Activated CD8-positive, alpha-beta T cell treated with anti-CD3 and anti-CD28 coated beads, Interleukin-2, amount 10 ng/mL, durations not matched to agents 7 days and 5 days (primary cell): ENCODE data around the gene MBD5. TPM values are rescaled to one million over a fixed set of nuclear protein-coding genes. Genes with fewer than 3 reads are reported as not detected.

Experiments
- ATAC-seq: fragments of 150-1000 bp; cut with Tn5 transposase; one replicate; pipeline ENCODE4 v1.10.0; 2021; ENCODE audit warnings: moderate library complexity
- CTCF ChIA-PET: fragments of 350-600 bp; sonication (Branson Sonifier 250); formaldehyde crosslinking; loops from one replicate; lab custom pipeline; 2021; ENCODE audit warnings: antibody characterized with exemption; lab: Charles Lee
- POLR2A ChIA-PET: fragments of 350-600 bp; sonication (Branson Sonifier 250); formaldehyde crosslinking; loops from one replicate; lab custom pipeline; 2021; ENCODE audit warnings: antibody characterized with exemption; lab: Charles Lee
- DNase-seq: peaks from one replicate; pipeline ENCODE4 v3.0.0-alpha.2; 2020
- H3K27ac Mint-ChIP-seq: one replicate; pipeline ENCODE4 v1.8.0; 2021; ENCODE audit warnings: mild to moderate bottlenecking, mixed read lengths
- H3K27me3 Mint-ChIP-seq: one replicate; pipeline ENCODE4 v1.8.0; 2021; ENCODE audit warnings: low read depth, mixed read lengths
- H3K36me3 Mint-ChIP-seq: one replicate; pipeline ENCODE4 v1.8.0; 2021; ENCODE audit warnings: low read depth, mixed read lengths
- H3K4me1 Mint-ChIP-seq: one replicate; pipeline ENCODE4 v1.8.0; 2021; ENCODE audit warnings: low read depth, mixed read lengths
- H3K4me3 Mint-ChIP-seq: one replicate; pipeline ENCODE4 v1.8.0; 2021; ENCODE audit warnings: mild to moderate bottlenecking, mixed read lengths
- H3K9me3 Mint-ChIP-seq: one replicate; pipeline ENCODE4 v1.8.0; 2022; ENCODE audit warnings: mixed read lengths; ENCODE audit not compliant: insufficient read depth
- total RNA-seq, 2 experiments: library from RNA; stranded (reverse); gene quantifications; one replicate each; pipeline ENCODE4 v1.2.3, GENCODE V29; 2021

The MBD5 gene
- total RNA-seq, 2 experiments from 2014 or later, result 27.0 to 31.3 TPM

GRCh38 chr2:148124271-148124670 is 103.4 kb downstream of the MBD5 start:
- no peak for DNase-seq
- Mint-ChIP-seq H3K4me3 (no peak overlapping the region), H3K27me3 (no peaks in the 10 kb centered on the region), H3K4me1 (no peaks in the 10 kb centered on the region), H3K27ac (no peak overlapping the region), H3K9me3 (no peaks in the 10 kb centered on the region), H3K36me3 (peaks cover 4% of the 10 kb centered on the region)
- CTCF ChIA-PET, result no interaction called here
- POLR2A ChIA-PET, result no interaction called here
- ATAC-seq, result no peak

- H3K4me3 Mint-ChIP-seq, result no peak overlapping the region
- ChIA-PET CTCF (interaction anchor here (0.6 to 1.1 kb wide), 2 partner anchors 379 to 1384 kb away, joined by 3 read pairs; no protein-coding TSS in a partner anchor), POLR2A (no interaction called here)
- H3K27ac Mint-ChIP-seq, result no peak overlapping the region
- no peak for ATAC-seq
- H3K36me3 Mint-ChIP-seq, result no peaks in the 10 kb centered on the region
- H3K4me1 Mint-ChIP-seq, result no peaks in the 10 kb centered on the region
- H3K27me3 Mint-ChIP-seq, result no peaks in the 10 kb centered on the region
- no peak for DNase-seq
- H3K9me3 Mint-ChIP-seq, result no peaks in the 10 kb centered on the region
Measured at GRCh38 chr2:148130581-148130980, 109.7 kb downstream of the MBD5 start.

GRCh38 chr2:148132412-148132811 is 111.5 kb downstream of the MBD5 start:
- H3K9me3 Mint-ChIP-seq, result no peaks in the 10 kb centered on the region
- H3K27me3 Mint-ChIP-seq, result no peaks in the 10 kb centered on the region
- no peak overlapping the region for H3K27ac Mint-ChIP-seq
- H3K4me1 Mint-ChIP-seq, result no peaks in the 10 kb centered on the region
- H3K4me3 Mint-ChIP-seq, result no peak overlapping the region
- ChIA-PET CTCF (no interaction called here), POLR2A (no interaction called here)
- ATAC-seq (no peak), DNase-seq (no peak)
- no peaks in the 10 kb centered on the region for H3K36me3 Mint-ChIP-seq

- Mint-ChIP-seq H3K9me3 (no peaks in the 10 kb centered on the region), H3K4me3 (no peak overlapping the region), H3K27ac (no peak overlapping the region), H3K27me3 (no peaks in the 10 kb centered on the region), H3K36me3 (no peaks in the 10 kb centered on the region), H3K4me1 (no peaks in the 10 kb centered on the region)
- ChIA-PET POLR2A (no interaction called here), CTCF (no interaction called here)
- ATAC-seq, result no peak
- no peak for DNase-seq
Measured at GRCh38 chr2:148135705-148136104, 114.8 kb downstream of the MBD5 start.

DNA sequence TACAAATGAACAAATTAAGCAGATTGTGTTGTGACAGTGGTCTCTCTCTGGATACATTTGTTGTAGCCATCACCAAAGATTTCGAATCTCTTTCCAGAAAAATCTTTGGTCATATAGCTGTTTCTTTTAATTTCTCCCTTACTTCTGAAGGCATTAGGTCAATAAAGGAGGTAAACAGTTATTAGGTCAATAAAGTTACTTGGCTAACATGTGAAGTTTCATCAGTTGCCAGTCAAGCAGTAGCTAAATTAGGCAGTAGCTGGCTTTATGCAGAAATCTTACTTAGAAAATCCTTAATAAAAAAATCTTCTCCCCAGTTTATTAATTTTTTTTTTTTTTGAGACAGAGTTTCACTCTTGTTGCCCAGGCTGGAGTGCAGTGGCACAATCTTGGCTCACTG is 115.5 kb downstream of the MBD5 start:
- H3K4me3 Mint-ChIP-seq, result no peak overlapping the region
- H3K36me3 Mint-ChIP-seq, result no peaks in the 10 kb centered on the region
- ChIA-PET CTCF (interaction anchor here (1.0 kb wide), 1 partner anchor 27 kb away, joined by 3 read pairs; no protein-coding TSS in a partner anchor), POLR2A (no interaction called here)
- ATAC-seq (no peak), DNase-seq (no peak)
- H3K27ac Mint-ChIP-seq, result no peak overlapping the region
- no peaks in the 10 kb centered on the region for H3K9me3 Mint-ChIP-seq
- H3K27me3 Mint-ChIP-seq, result no peaks in the 10 kb centered on the region
- H3K4me1 Mint-ChIP-seq, result no peaks in the 10 kb centered on the region

- ChIA-PET CTCF (no interaction called here), POLR2A (no interaction called here)
- Mint-ChIP-seq H3K9me3 (no peaks in the 10 kb centered on the region), H3K27me3 (no peaks in the 10 kb centered on the region), H3K27ac (no peak overlapping the region), H3K4me3 (no peak overlapping the region), H3K4me1 (no peaks in the 10 kb centered on the region), H3K36me3 (no peaks in the 10 kb centered on the region)
- no peak for DNase-seq
- ATAC-seq, result no peak
Measured at GRCh38 chr2:148161909-148162435, 141.1 kb downstream of the MBD5 start.

GRCh38 chr2:148162871-148163270 is 142.0 kb downstream of the MBD5 start:
- H3K36me3 Mint-ChIP-seq, result no peaks in the 10 kb centered on the region
- no peak for ATAC-seq

GRCh38 chr2:148165975-148166374 is 145.1 kb downstream of the MBD5 start:
- Mint-ChIP-seq H3K4me1 (no peaks in the 10 kb centered on the region), H3K27ac (no peak overlapping the region), H3K9me3 (peaks cover 9% of the 10 kb centered on the region), H3K27me3 (no peaks in the 10 kb centered on the region), H3K4me3 (no peak overlapping the region), H3K36me3 (peaks cover 2% of the 10 kb centered on the region)
- POLR2A ChIA-PET, result no interaction called here
- CTCF ChIA-PET, result no interaction called here
- no peak for DNase-seq
- ATAC-seq, result no peak

More at GRCh38 chr2:148162871-148163270, 142.0 kb downstream of the MBD5 start:
- H3K27ac Mint-ChIP-seq, result no peak overlapping the region
- H3K4me1 Mint-ChIP-seq, result no peaks in the 10 kb centered on the region
- POLR2A ChIA-PET, result no interaction called here
- CTCF ChIA-PET, result no interaction called here
- no peaks in the 10 kb centered on the region for H3K27me3 Mint-ChIP-seq
- no peak for DNase-seq
- H3K9me3 Mint-ChIP-seq, result no peaks in the 10 kb centered on the region
- H3K4me3 Mint-ChIP-seq, result no peak overlapping the region

- ChIA-PET CTCF (no interaction called here), POLR2A (no interaction called here)
- Mint-ChIP-seq H3K4me3 (no peak overlapping the region), H3K9me3 (peaks cover 14% of the 10 kb centered on the region), H3K27ac (no peak overlapping the region), H3K36me3 (peaks cover 2% of the 10 kb centered on the region), H3K4me1 (no peaks in the 10 kb centered on the region), H3K27me3 (no peaks in the 10 kb centered on the region)
- ATAC-seq (no peak), DNase-seq (no peak)
Measured at GRCh38 chr2:148167241-148167766, 146.4 kb downstream of the MBD5 start.

DNA sequence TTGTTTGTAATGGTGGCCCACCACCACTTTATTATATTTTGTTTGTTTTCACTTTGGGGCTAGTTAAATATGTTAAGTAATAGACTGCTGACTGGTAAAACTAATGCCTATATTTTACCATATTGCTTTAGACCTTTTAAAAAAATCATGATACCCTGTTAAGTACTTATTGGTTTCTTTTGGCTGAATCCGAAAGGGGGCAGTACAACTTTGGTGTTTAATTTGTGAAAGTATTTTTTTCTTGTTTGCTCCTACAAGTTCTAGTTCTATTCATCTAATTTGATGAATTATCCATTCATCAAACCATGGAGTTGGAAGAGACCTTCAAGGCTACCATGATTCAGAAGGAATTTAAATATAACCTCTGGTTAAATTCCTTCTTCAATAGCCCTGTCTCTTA is 147.0 kb downstream of the MBD5 start:
- Mint-ChIP-seq H3K4me1 (no peaks in the 10 kb centered on the region), H3K4me3 (no peak overlapping the region), H3K27me3 (no peaks in the 10 kb centered on the region), H3K27ac (no peak overlapping the region), H3K36me3 (peaks cover 2% of the 10 kb centered on the region), H3K9me3 (peaks cover 14% of the 10 kb centered on the region)
- ATAC-seq (no peak), DNase-seq (no peak)
- ChIA-PET POLR2A (no interaction called here), CTCF (no interaction called here)

- no peak overlapping the region for H3K27ac Mint-ChIP-seq
- H3K4me1 Mint-ChIP-seq, result no peaks in the 10 kb centered on the region
- H3K27me3 Mint-ChIP-seq, result no peaks in the 10 kb centered on the region
- H3K36me3 Mint-ChIP-seq, result peaks cover 2% of the 10 kb centered on the region
- ATAC-seq (no peak), DNase-seq (no peak)
- ChIA-PET POLR2A (no interaction called here), CTCF (no interaction called here)
- peaks cover 14% of the 10 kb centered on the region for H3K9me3 Mint-ChIP-seq
- no peak overlapping the region for H3K4me3 Mint-ChIP-seq
Measured at GRCh38 chr2:148172131-148172753, 151.4 kb downstream of the MBD5 start.

DNA sequence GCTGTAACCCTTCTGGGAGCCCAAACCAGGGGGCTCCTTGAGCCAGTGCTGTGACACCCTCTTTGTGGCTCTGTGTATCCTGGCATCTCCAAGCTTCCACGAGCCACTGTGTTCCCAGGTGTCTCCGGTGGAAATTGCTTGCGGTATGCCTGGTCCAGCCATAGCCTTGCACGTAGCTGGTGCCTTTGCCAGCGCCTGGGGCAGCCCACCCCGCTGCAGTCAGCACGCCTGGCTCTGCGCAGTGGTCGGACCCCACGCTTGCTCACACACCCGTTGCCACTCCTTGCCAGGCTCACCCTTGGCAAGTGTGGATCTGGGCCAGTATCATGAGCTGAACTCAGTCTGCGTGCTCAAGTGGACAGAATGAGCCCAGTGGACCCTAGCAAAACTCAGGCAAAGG is 152.3 kb downstream of the MBD5 start:
- Mint-ChIP-seq H3K4me1 (no peaks in the 10 kb centered on the region), H3K9me3 (peaks cover 14% of the 10 kb centered on the region), H3K27ac (no peak overlapping the region), H3K27me3 (no peaks in the 10 kb centered on the region), H3K36me3 (peaks cover 2% of the 10 kb centered on the region), H3K4me3 (no peak overlapping the region)
- ATAC-seq (no peak), DNase-seq (no peak)
- POLR2A ChIA-PET, result no interaction called here
- CTCF ChIA-PET, result no interaction called here
